GM12892 (cell line): ENCODE results near the gene CADM1.

ENCODE experiments used
- POLR2A ChIP-seq: IDR thresholded peaks from 2 replicates; pipeline ENCODE4 v1.6.1; 2011; ENCODE audit warnings: low read depth, low read length, control low read depth
- POLR2AphosphoS5 ChIP-seq: IDR thresholded peaks from 2 replicates; pipeline ENCODE4 v1.6.1; 2011; ENCODE audit warnings: low read depth, low read length, control low read depth

- TF ChIP-seq POLR2A (no peak), POLR2AphosphoS5 (no peak)
Observed at GRCh38 chr11:115497303-115497702, 6.9 kb downstream of the CADM1 start.
